Activated T-helper 1 cell treated with anti-CD3 and anti-CD28 coated beads, Interleukin-12 subunit alpha, Interleukin-12 subunit beta, Interleukin-2, Interleukin-4 antibody, amounts not matched to agents 30 ng/mL and 10 ng/mL and 1 ng/mL, durations not matched to agents 14 hours and 24 hours and 36 hours (primary cell): ENCODE data around the gene PRAC2. TPM values are rescaled to one million over a fixed set of nuclear protein-coding genes. Genes with fewer than 3 reads are reported as not detected.

Source experiments
- DNase-seq: peaks from one replicate; pipeline ENCODE4 v3.0.0; 2021; ENCODE audit warnings: low spot score
- H3K27ac Mint-ChIP-seq: one replicate; pipeline ENCODE4 v1.8.0; 2021; ENCODE audit warnings: mild to moderate bottlenecking, mixed read lengths
- H3K27me3 Mint-ChIP-seq: one replicate; pipeline ENCODE4 v1.8.0; 2022; ENCODE audit warnings: mild to moderate bottlenecking, moderate library complexity, mixed read lengths; ENCODE audit not compliant: insufficient read depth
- H3K36me3 Mint-ChIP-seq: one replicate; pipeline ENCODE4 v1.8.0; 2021; ENCODE audit warnings: low read depth, mixed read lengths
- H3K4me1 Mint-ChIP-seq: one replicate; pipeline ENCODE4 v1.8.0; 2021; ENCODE audit warnings: low read depth, mixed read lengths
- H3K4me3 Mint-ChIP-seq: one replicate; pipeline ENCODE4 v1.8.0; 2021; ENCODE audit warnings: mild to moderate bottlenecking, moderate library complexity, mixed read lengths
- H3K9me3 Mint-ChIP-seq: one replicate; pipeline ENCODE4 v1.8.0; 2021; ENCODE audit warnings: mixed read lengths
- intact Hi-C: fragments of 100-400 bp; cut with micrococcal nuclease; formaldehyde crosslinking; loops from one replicate; pipeline ENCODE4 v1.15.1; 2024
- total RNA-seq: library from RNA; stranded (reverse); gene quantifications from 2 replicates; pipeline ENCODE4 v1.2.3, GENCODE V29; 2022

Gene PRAC2
- total RNA-seq, 1 donor from 2014 or later = not detected

GRCh38 chr17:48724251-48725003 is 1.4 kb downstream of the PRAC2 start:
- Mint-ChIP-seq H3K36me3 (no peaks in the 10 kb centered on the region), H3K27me3 (peaks cover 92% of the 10 kb centered on the region), H3K27ac (peak overlapping the region; percentile 75), H3K4me1 (peaks cover 14% of the 10 kb centered on the region), H3K4me3 (peak overlapping the region; percentile 47), H3K9me3 (no peaks in the 10 kb centered on the region)
- intact Hi-C loops = loop anchor here (1.0 to 10.0 kb wide), 4 partner anchors 24 to 155 kb away; no protein-coding TSS in a partner anchor
- peak; percentile 55 for DNase-seq

GRCh38 chr17:48725004-48725287 is 2.0 kb downstream of the PRAC2 start:
- peaks cover 94% of the 10 kb centered on the region for H3K27me3 Mint-ChIP-seq
- no peak for DNase-seq
- no peaks in the 10 kb centered on the region for H3K36me3 Mint-ChIP-seq
- peaks cover 14% of the 10 kb centered on the region for H3K4me1 Mint-ChIP-seq
- H3K27ac Mint-ChIP-seq = peak overlapping the region; percentile 68
- H3K9me3 Mint-ChIP-seq = no peaks in the 10 kb centered on the region
- no peak overlapping the region for H3K4me3 Mint-ChIP-seq
- intact Hi-C loops = loop anchor here (10.0 kb wide), 1 partner anchor 70 kb away; no protein-coding TSS in a partner anchor

- peak overlapping the region; percentile 68 for H3K27ac Mint-ChIP-seq
- peaks cover 14% of the 10 kb centered on the region for H3K4me1 Mint-ChIP-seq
These were observed 2.5 kb downstream of the PRAC2 start for GRCh38 chr17:48725288-48726064.

GRCh38 chr17:48726114-48726915 is 3.3 kb downstream of the PRAC2 start:
- intact Hi-C loops = loop anchor here (10.0 kb wide), 1 partner anchor 68 kb away; no protein-coding TSS in a partner anchor
- Mint-ChIP-seq H3K36me3 (no peaks in the 10 kb centered on the region), H3K4me3 (no peak overlapping the region)

More at GRCh38 chr17:48725288-48726064, 2.5 kb downstream of the PRAC2 start:
- intact Hi-C loops = loop anchor here (10.0 kb wide), 1 partner anchor 69 kb away; no protein-coding TSS in a partner anchor
- Mint-ChIP-seq H3K9me3 (no peaks in the 10 kb centered on the region), H3K36me3 (no peaks in the 10 kb centered on the region), H3K4me3 (no peak overlapping the region), H3K27me3 (peaks cover 94% of the 10 kb centered on the region)
- no peak for DNase-seq

GRCh38 chr17:48726916-48727286 is 3.9 kb downstream of the PRAC2 start:
- Mint-ChIP-seq H3K9me3 (no peaks in the 10 kb centered on the region), H3K27ac (peak overlapping the region; percentile 20), H3K4me3 (no peak overlapping the region), H3K36me3 (no peaks in the 10 kb centered on the region), H3K4me1 (peaks cover 14% of the 10 kb centered on the region), H3K27me3 (peaks cover 90% of the 10 kb centered on the region)
- intact Hi-C loops = loop anchor here (10.0 kb wide), 1 partner anchor 68 kb away; no protein-coding TSS in a partner anchor
- DNase-seq = no peak

More at GRCh38 chr17:48726114-48726915, 3.3 kb downstream of the PRAC2 start:
- Mint-ChIP-seq H3K9me3 (no peaks in the 10 kb centered on the region), H3K27ac (peak overlapping the region; percentile 20), H3K27me3 (peaks cover 92% of the 10 kb centered on the region), H3K4me1 (peaks cover 14% of the 10 kb centered on the region)
- DNase-seq = no peak

GRCh38 chr17:48727415-48728175 is 4.6 kb downstream of the PRAC2 start:
- Mint-ChIP-seq H3K4me1 (peaks cover 16% of the 10 kb centered on the region), H3K9me3 (no peaks in the 10 kb centered on the region), H3K27me3 (peaks cover 90% of the 10 kb centered on the region), H3K27ac (no peak overlapping the region), H3K36me3 (peaks cover under 1% of the 10 kb centered on the region), H3K4me3 (no peak overlapping the region)
- intact Hi-C loops = loop anchor here (10.0 kb wide), 1 partner anchor 67 kb away; no protein-coding TSS in a partner anchor
- DNase-seq = no peak

- H3K9me3 Mint-ChIP-seq = no peaks in the 10 kb centered on the region
- intact Hi-C loops = loop anchor here (10.0 kb wide), 1 partner anchor 66 kb away; no protein-coding TSS in a partner anchor
- H3K4me1 Mint-ChIP-seq = peaks cover 23% of the 10 kb centered on the region
- no peak within 1 kb of the TSS for H3K27ac Mint-ChIP-seq
- DNase-seq = no peak
- peaks cover 89% of the 10 kb centered on the region for H3K27me3 Mint-ChIP-seq
- no peak within 1 kb of the TSS for H3K4me3 Mint-ChIP-seq
- peaks cover 3% of the 10 kb centered on the region for H3K36me3 Mint-ChIP-seq
These were observed 5.5 kb downstream of the PRAC2 start, which contains the start of gene HOXB13 for GRCh38 chr17:48728232-48729231. Gene HOXB13 (minus strand): TSS chr17:48728750. CDS start chr17:48728593, 157 bp downstream.

GRCh38 chr17:48729335-48730239 is 6.6 kb downstream of the PRAC2 start:
- Mint-ChIP-seq H3K27me3 (peaks cover 88% of the 10 kb centered on the region), H3K27ac (no peak overlapping the region), H3K9me3 (no peaks in the 10 kb centered on the region), H3K4me1 (peaks cover 20% of the 10 kb centered on the region), H3K36me3 (peaks cover 4% of the 10 kb centered on the region), H3K4me3 (no peak overlapping the region)
- DNase-seq = no peak
- intact Hi-C loops = loop anchor here (1.0 to 10.0 kb wide), 3 partner anchors 9 to 273 kb away; no protein-coding TSS in a partner anchor

- Mint-ChIP-seq H3K36me3 (peaks cover 4% of the 10 kb centered on the region), H3K4me3 (no peak overlapping the region)
These were observed 7.2 kb downstream of the PRAC2 start for GRCh38 chr17:48730240-48730550.

GRCh38 chr17:48731355-48731754 is 8.4 kb downstream of the PRAC2 start:
- Mint-ChIP-seq H3K4me1 (peaks cover 15% of the 10 kb centered on the region), H3K4me3 (no peak overlapping the region), H3K36me3 (peaks cover 4% of the 10 kb centered on the region), H3K9me3 (no peaks in the 10 kb centered on the region), H3K27ac (no peak overlapping the region), H3K27me3 (peaks cover 86% of the 10 kb centered on the region)
- no peak for DNase-seq
- intact Hi-C loops = loop anchor here (5.0 kb wide), 1 partner anchor 271 kb away; no protein-coding TSS in a partner anchor

More at GRCh38 chr17:48730240-48730550, 7.2 kb downstream of the PRAC2 start:
- intact Hi-C loops = loop anchor here (1.0 to 5.0 kb wide), 2 partner anchors 8 to 272 kb away; no protein-coding TSS in a partner anchor
- no peaks in the 10 kb centered on the region for H3K9me3 Mint-ChIP-seq
- H3K27ac Mint-ChIP-seq = no peak overlapping the region
- H3K4me1 Mint-ChIP-seq = peaks cover 17% of the 10 kb centered on the region
- DNase-seq = no peak
- peaks cover 86% of the 10 kb centered on the region for H3K27me3 Mint-ChIP-seq
